Esophagus muscularis mucosa (tissue), 4 donors: ENCODE results near the gene PAIP1.

Experiments used
- CTCF ChIP-seq, 3 experiments: fragments of 200-600 bp in 2 of 3; fragments of 450-650 bp in 1 of 3; sonication (generic) in 2 of 3; IDR thresholded peaks; one replicate each; pipeline ENCODE4 v1.5.1; 2017 to 2019; ENCODE audit warnings: antibody characterized with exemption in 3 of 3, mild to moderate bottlenecking in 2 of 3, moderate library complexity in 1 of 3
- EP300 ChIP-seq: sonication (generic); formaldehyde crosslinking; IDR thresholded peaks from one replicate; pipeline ENCODE4 v1.6.1; 2017; ENCODE audit warnings: antibody characterized with exemption
- POLR2AphosphoS5 ChIP-seq, 2 donors: sonication (generic); formaldehyde crosslinking; IDR thresholded peaks; one replicate each; pipeline ENCODE4 v1.6.1; 2017; ENCODE audit warnings: antibody characterized with exemption in 2 of 2

- TF ChIP-seq EP300, result no peak
- no peak for TF ChIP-seq CTCF (IDR thresholded peaks at IDR 0.05)
- TF ChIP-seq POLR2AphosphoS5 (IDR thresholded peaks at IDR 0.05), result no peak
Measured at GRCh38 chr5:43604699-43605098, 47.8 kb upstream of the PAIP1 start.
